ENCODE results near the gene PRR33.
"Not testable (repeated sequence)": the region's sequence is repeated elsewhere in the genome, so short reads cannot be mapped to it uniquely, and the experiment has no call there.

DNA sequence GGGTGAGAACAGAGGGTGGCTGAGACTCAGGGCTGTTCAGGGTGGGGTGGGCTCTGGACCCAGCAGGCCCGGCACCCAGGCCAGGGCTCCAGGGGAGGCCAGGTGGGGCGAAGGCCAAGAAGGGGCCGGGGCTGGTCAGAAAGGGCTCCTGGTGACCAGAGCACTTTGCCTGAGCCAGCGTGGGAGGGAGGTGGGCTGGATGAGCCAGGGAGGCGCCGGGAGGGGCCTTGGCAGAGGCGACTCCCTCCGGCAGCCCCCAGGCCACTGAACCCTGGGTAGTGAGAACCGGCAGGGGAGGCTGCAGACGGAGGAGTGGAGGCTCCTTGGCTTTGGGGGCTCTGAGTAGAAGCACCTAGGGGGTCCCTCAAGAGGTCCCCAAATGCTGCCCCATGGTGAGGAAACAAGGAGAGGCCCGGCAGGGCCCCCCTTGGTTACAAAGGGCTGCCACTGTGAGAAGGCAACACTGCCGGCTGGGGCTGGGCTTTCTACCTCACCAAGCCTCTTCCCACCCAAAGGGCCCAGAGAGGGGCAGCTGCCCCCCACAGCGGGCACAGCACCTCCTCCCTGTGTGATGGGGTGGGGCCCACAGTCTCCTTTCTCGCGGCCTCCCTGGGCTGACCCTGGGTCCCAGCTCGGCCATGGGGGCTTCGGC lies 17.1 kb downstream of the PRR33 start:
- TF ChIP-seq, protein P1, sequence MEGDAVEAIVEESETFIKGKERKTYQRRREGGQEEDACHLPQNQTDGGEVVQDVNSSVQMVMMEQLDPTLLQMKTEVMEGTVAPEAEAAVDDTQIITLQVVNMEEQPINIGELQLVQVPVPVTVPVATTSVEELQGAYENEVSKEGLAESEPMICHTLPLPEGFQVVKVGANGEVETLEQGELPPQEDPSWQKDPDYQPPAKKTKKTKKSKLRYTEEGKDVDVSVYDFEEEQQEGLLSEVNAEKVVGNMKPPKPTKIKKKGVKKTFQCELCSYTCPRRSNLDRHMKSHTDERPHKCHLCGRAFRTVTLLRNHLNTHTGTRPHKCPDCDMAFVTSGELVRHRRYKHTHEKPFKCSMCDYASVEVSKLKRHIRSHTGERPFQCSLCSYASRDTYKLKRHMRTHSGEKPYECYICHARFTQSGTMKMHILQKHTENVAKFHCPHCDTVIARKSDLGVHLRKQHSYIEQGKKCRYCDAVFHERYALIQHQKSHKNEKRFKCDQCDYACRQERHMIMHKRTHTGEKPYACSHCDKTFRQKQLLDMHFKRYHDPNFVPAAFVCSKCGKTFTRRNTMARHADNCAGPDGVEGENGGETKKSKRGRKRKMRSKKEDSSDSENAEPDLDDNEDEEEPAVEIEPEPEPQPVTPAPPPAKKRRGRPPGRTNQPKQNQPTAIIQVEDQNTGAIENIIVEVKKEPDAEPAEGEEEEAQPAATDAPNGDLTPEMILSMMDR (IDR thresholded peaks at IDR 0.05; ENCODE audit: borderline replicate concordance, extremely low read depth, low read length, poor library complexity, severe bottlenecking) = not testable (repeated sequence)
- not testable (repeated sequence) for TF ChIP-seq EZH2 (IDR thresholded peaks at IDR 0.05; ENCODE audit: borderline replicate concordance, low read depth, low read length, severe bottlenecking)

Measured in DND-41 (cell line).